ENCODE results near the gene LIN37. TPM values are rescaled to one million over a fixed set of nuclear protein-coding genes. Genes with fewer than 3 reads are reported as not detected.
A peak's percentile ranks its signal among the peaks of the same experiment; 100 is the strongest.

The LIN37 gene
- total and polyA plus RNA-seq, 2 of the 13 experiments (the other 11 are each of a cell fraction or from before 2014, with no cell fraction given), result 6.3 to 8.7 TPM

DNA sequence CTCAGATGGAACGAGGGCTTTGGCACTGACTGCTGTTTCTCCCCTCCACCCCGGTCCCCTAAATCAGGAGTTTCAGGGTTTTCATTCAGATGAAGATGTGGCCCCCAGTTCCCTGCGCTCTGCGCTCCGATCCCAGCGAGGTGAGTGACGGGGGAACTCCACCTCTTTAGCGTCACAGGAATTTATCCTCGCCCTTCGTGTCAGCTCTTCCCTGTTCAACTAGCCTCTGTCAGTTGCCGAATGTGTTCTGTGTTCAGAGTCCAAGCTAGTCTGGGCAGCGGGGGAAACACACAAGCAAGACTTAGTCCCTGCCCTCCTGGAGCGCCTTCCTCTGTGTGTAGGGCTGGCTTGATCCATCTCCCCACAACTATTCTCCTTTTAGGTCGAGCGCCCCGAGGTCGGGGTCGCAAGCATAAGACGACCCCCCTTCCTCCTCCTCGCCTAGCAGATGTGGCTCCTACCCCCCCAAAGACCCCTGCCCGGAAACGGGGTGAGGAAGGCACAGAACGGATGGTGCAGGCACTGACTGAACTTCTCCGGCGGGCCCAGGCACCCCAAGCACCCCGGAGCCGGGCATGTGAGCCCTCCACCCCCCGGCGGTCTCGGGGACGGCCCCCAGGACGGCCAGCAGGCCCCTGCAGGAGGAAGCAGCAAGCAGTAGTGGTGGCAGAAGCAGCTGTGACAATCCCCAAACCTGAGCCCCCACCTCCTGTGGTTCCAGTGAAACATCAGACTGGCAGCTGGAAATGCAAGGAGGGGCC, 28.8 kb upstream of the LIN37 start:
- Histone ChIP-seq H3K9me3 (ENCODE audit: low read length) (no peaks in the 10 kb centered on the region), H3K27me3 (ENCODE audit: control insufficient read depth in 1 of 2, insufficient read depth in 2 of 2, low read length in 2 of 2) (no peaks in the 10 kb centered on the region), H4K20me1 (ENCODE audit: insufficient read depth, low read length) (peaks cover 8% of the 10 kb centered on the region), H3K9ac (ENCODE audit: insufficient read depth, low read depth, low read length) (peak overlapping the region; percentile 88), H3K4me2 (ENCODE audit: low read depth, low read length) (peak overlapping the region; percentile 84), H3K4me1 (ENCODE audit: insufficient read depth, low read length) (peaks cover 28% of the 10 kb centered on the region), H3K4me3 (replicated peaks in 1 of 3; ENCODE audit: insufficient read depth in 1 of 3, low read depth in 2 of 3, low read length in 3 of 3) (peak overlapping the region; percentile 93 to 99 (median 97)), H2AFZ (ENCODE audit: low read length) (no peak overlapping the region), H3K36me3 (replicated peaks in 1 of 2; ENCODE audit: control insufficient read depth in 1 of 2, insufficient read depth in 2 of 2, low read length in 2 of 2) (peaks cover 20 to 40% of the 10 kb centered on the region in 2 experiments), H3K79me2 (ENCODE audit: insufficient read depth, low read length) (peaks cover 21% of the 10 kb centered on the region), H3K27ac (ENCODE audit: extremely low read length, insufficient read depth, low read length) (peak overlapping the region; percentile 67)
- intact Hi-C loops (cut with micrococcal nuclease; ENCODE audit: unreplicated experiment) (loop anchor here (2.0 kb wide), 1 partner anchor 21 kb away; no protein-coding TSS in a partner anchor), in situ Hi-C loops (cut with HindIII; ENCODE audit: extremely low pct_ligation_motif_present, low pct_unique_long_range_greater_than_20kb) (loop anchor here (5.0 kb wide), 1 partner anchor 172 kb away; the partner anchor contains the start of gene TMEM147)
- POLR2A ChIA-PET, result interaction anchor here (1.0 to 4.6 kb wide), 9 partner anchors 10 to 100 kb away, joined by 3 to 69 read pairs (median 4); partner anchors contain the start of genes LIN37, PSENEN and U2AF1L4
- BruUV-seq (replicated peaks), result TSS peak; percentile 44
- CTCF ChIA-PET (ENCODE audit: low intra/inter-chr PET ratio, low total read pairs), result interaction anchor here (7.0 kb wide), 1 partner anchor 25 kb away, joined by 201 read pairs; no protein-coding TSS in a partner anchor
- DNase-seq (ENCODE audit: low spot score) (peak; percentile 89), ATAC-seq (peak; percentile 53), FAIRE-seq (peak; percentile 92)
- 30% methylated on average over 27 of the region's 32 CpGs for WGBS (ENCODE audit: low lambda C conversion rate)
- TF ChIP-seq EZH2 (conservative IDR thresholded peaks at IDR 0.05; ENCODE audit: low read depth, low read length) (no peak), ZNF781 (CRISPR knock-in tag; IDR thresholded peaks at IDR 0.05; ENCODE audit: borderline replicate concordance, not compliant biosample characterization) (no peak), ZKSCAN5 (CRISPR knock-in tag; IDR thresholded peaks at IDR 0.05) (no peak), ZNF556 (CRISPR knock-in tag; IDR thresholded peaks at IDR 0.05; ENCODE audit: borderline replicate concordance) (0 out of 2 replicates have a peak, but pooled peaks have one; percentile 26), RBM39 (IDR thresholded peaks at IDR 0.05; ENCODE audit: low read depth, low read length, poor library complexity, severe bottlenecking) (no peak), AGO2 (optimal IDR thresholded peaks at IDR 0.05; ENCODE audit: low read depth, low read length) (peak; percentile 37), IKZF1 (IDR thresholded peaks at IDR 0.05) (no peak), HDAC1 (CRISPR knock-in tag; IDR thresholded peaks at IDR 0.05) (peak; percentile 37), SOX6 (IDR thresholded peaks at IDR 0.05) (no peak), SOX6 (CRISPR knock-in tag; IDR thresholded peaks at IDR 0.05) (peak; percentile 46), SAP130 (CRISPR knock-in tag; IDR thresholded peaks at IDR 0.05; ENCODE audit: low read depth) (peak; percentile 90), MLLT10 (CRISPR knock-in tag; IDR thresholded peaks at IDR 0.05) (no peak), MED13 (CRISPR knock-in tag; IDR thresholded peaks at IDR 0.05) (no peak), ZNF7 (CRISPR knock-in tag; IDR thresholded peaks at IDR 0.05) (no peak), ZBTB10 (CRISPR knock-in tag; IDR thresholded peaks at IDR 0.05; ENCODE audit: borderline replicate concordance) (no peak), ZNF143 (CRISPR knock-in tag; IDR thresholded peaks at IDR 0.05) (peak; percentile 57; the same call in 1 of the 2 replicates), CREM (IDR thresholded peaks at IDR 0.05) (peak; percentile 39; the same call in 1 of the 2 replicates), CREM (CRISPR knock-in tag; IDR thresholded peaks at IDR 0.05) (no peak), ARNT (IDR thresholded peaks at IDR 0.05) (no peak), DBP (CRISPR knock-in tag; IDR thresholded peaks at IDR 0.05; ENCODE audit: not compliant biosample characterization) (no peak), MYC (CRISPR knock-in tag; IDR thresholded peaks at IDR 0.05; ENCODE audit: borderline replicate concordance) (0 out of 2 replicates have a peak, but pooled peaks have one; percentile 13)
- TF ChIP-seq, protein P1, sequence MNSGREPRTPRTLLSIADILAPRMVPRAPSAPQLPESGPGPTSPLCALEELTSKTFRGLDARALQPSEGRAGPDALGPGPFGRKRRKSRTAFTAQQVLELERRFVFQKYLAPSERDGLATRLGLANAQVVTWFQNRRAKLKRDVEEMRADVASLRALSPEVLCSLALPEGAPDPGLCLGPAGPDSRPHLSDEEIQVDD (CRISPR knock-in tag; IDR thresholded peaks at IDR 0.05; ENCODE audit: borderline replicate concordance), result no peak
